NT2/D1 (cell line): ENCODE results near the gene MRPS11.

Source experiments
- SUZ12 ChIP-seq: IDR thresholded peaks from 2 replicates; pipeline ENCODE4 v1.6.1; 2011; ENCODE audit not compliant: insufficient read length, insufficient read depth; ENCODE audit errors: extremely low read depth
- YY1 ChIP-seq: IDR thresholded peaks from 2 replicates; pipeline ENCODE4 v1.6.1; 2011; ENCODE audit not compliant: insufficient read length, insufficient read depth
- ZNF274 ChIP-seq: IDR thresholded peaks from 2 replicates; pipeline ENCODE4 v1.6.1; 2011; ENCODE audit warnings: mild to moderate bottlenecking, low read depth, low read length

DNA sequence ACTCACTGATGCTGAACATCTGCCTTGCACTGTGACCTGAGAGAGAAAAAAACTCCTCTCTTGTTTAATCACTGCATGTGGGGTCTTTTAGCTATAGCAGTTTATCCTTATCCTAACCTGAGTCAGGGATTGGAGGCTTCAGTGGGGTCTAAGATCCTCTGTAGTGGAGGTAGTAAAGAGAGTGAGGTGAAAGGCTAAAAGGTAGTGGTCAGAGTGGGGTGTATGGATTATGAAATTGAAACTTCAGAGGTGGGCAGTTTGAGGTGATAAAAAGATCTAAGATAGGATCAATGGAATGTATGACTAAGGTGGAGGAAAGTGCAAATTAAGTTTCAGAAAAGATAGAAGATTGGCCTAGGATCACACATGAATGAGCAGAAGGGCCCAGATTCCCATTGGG lies 42.5 kb downstream of the MRPS11 start:
- TF ChIP-seq SUZ12, result no peak
- TF ChIP-seq ZNF274, result no peak
- no peak for TF ChIP-seq YY1
